ENCODE results near the gene PHLDA3.

Gene PHLDA3

GRCh38 chr1:201515062-201515750, 46.2 kb upstream of the PHLDA3 start:
- DNase-seq = no peak
- H3K27ac ChIP-seq = no peak overlapping the region
- TF ChIP-seq CTCF (IDR thresholded peaks at IDR 0.05; ENCODE audit: low read depth, low read length, missing control alignments) = no peak

GRCh38 chr1:201514466-201514865, 45.5 kb upstream of the PHLDA3 start:
- Histone ChIP-seq H3K36me3 (replicated peaks) (no peaks in the 10 kb centered on the region), H3K27ac (no peak overlapping the region), H3K4me3 (ENCODE audit: low read depth, low read length) (no peak overlapping the region), H3K27me3 (replicated peaks) (no peaks in the 10 kb centered on the region)
- TF ChIP-seq CTCF (IDR thresholded peaks at IDR 0.05; ENCODE audit: low read depth, low read length, missing control alignments) = no peak
- no peak for DNase-seq
- in situ Hi-C loops (cut with HindIII; ENCODE audit: low pct_ligation_motif_present, low sequenced_read_pairs) = loop anchor here (10.0 kb wide), 1 partner anchor 80 kb away; no protein-coding TSS in a partner anchor

More at GRCh38 chr1:201515062-201515750, 46.2 kb upstream of the PHLDA3 start:
- Histone ChIP-seq H3K36me3 (replicated peaks) (no peaks in the 10 kb centered on the region), H3K4me3 (ENCODE audit: low read depth, low read length) (no peak overlapping the region), H3K27me3 (replicated peaks) (no peaks in the 10 kb centered on the region)
- in situ Hi-C loops (cut with HindIII; ENCODE audit: low pct_ligation_motif_present, low sequenced_read_pairs) = loop anchor here (10.0 kb wide), 1 partner anchor 80 kb away; no protein-coding TSS in a partner anchor

GRCh38 chr1:201513498-201514243, 44.7 kb upstream of the PHLDA3 start:
- H3K27me3 ChIP-seq (replicated peaks) = no peaks in the 10 kb centered on the region
- no peak for DNase-seq
- no peak overlapping the region for H3K27ac ChIP-seq
- in situ Hi-C loops (cut with HindIII; ENCODE audit: low pct_ligation_motif_present, low sequenced_read_pairs) = loop anchor here (10.0 kb wide), 1 partner anchor 79 kb away; no protein-coding TSS in a partner anchor
- H3K36me3 ChIP-seq (replicated peaks) = no peaks in the 10 kb centered on the region
- no peak for TF ChIP-seq CTCF (IDR thresholded peaks at IDR 0.05; ENCODE audit: low read depth, low read length, missing control alignments)
- no peak overlapping the region for H3K4me3 ChIP-seq (ENCODE audit: low read depth, low read length)

- Histone ChIP-seq H3K4me3 (ENCODE audit: low read depth, low read length) (no peak overlapping the region), H3K27me3 (replicated peaks) (no peaks in the 10 kb centered on the region), H3K27ac (no peak overlapping the region), H3K36me3 (replicated peaks) (no peaks in the 10 kb centered on the region)
- no peak for DNase-seq
- in situ Hi-C loops (cut with HindIII; ENCODE audit: low pct_ligation_motif_present, low sequenced_read_pairs) = loop anchor here (10.0 kb wide), 1 partner anchor 77 kb away; no protein-coding TSS in a partner anchor
- TF ChIP-seq CTCF (IDR thresholded peaks at IDR 0.05; ENCODE audit: low read depth, low read length, missing control alignments) = no peak
Measured at GRCh38 chr1:201511941-201512539, 43.1 kb upstream of the PHLDA3 start.

- Histone ChIP-seq H3K4me3 (ENCODE audit: low read depth, low read length) (no peak overlapping the region), H3K36me3 (replicated peaks) (no peaks in the 10 kb centered on the region), H3K27me3 (replicated peaks) (no peaks in the 10 kb centered on the region), H3K27ac (no peak overlapping the region)
- no peak for DNase-seq
- TF ChIP-seq CTCF (IDR thresholded peaks at IDR 0.05; ENCODE audit: low read depth, low read length, missing control alignments) = no peak
- in situ Hi-C loops (cut with HindIII; ENCODE audit: low pct_ligation_motif_present, low sequenced_read_pairs) = loop anchor here (10.0 kb wide), 1 partner anchor 77 kb away; no protein-coding TSS in a partner anchor
Measured at GRCh38 chr1:201511396-201511940, 42.5 kb upstream of the PHLDA3 start.
